ENCODE data around the gene GPR3.
"Not testable (repeated sequence)": the region's sequence is repeated elsewhere in the genome, so short reads cannot be mapped to it uniquely, and the experiment has no call there.

DNA sequence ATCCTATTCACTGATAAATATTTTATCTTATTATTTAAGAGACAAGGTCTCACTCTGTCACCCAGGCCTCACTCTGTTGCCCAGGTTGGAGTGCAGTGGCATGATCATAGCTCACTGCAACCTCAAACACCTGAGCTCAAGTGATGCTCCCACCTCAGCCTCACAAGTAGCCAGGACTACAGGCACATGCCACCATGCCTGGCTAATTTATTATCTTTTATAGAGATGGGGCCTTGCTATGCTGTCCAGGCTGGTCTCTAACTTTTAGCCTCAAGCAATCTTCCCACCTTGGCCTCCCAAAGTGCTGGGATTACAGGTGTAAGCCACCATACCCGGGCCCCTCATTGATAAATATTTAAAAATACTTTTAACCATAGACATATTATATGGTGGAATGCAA, 40.3 kb downstream of the GPR3 start:
- TF ChIP-seq, protein P1, sequence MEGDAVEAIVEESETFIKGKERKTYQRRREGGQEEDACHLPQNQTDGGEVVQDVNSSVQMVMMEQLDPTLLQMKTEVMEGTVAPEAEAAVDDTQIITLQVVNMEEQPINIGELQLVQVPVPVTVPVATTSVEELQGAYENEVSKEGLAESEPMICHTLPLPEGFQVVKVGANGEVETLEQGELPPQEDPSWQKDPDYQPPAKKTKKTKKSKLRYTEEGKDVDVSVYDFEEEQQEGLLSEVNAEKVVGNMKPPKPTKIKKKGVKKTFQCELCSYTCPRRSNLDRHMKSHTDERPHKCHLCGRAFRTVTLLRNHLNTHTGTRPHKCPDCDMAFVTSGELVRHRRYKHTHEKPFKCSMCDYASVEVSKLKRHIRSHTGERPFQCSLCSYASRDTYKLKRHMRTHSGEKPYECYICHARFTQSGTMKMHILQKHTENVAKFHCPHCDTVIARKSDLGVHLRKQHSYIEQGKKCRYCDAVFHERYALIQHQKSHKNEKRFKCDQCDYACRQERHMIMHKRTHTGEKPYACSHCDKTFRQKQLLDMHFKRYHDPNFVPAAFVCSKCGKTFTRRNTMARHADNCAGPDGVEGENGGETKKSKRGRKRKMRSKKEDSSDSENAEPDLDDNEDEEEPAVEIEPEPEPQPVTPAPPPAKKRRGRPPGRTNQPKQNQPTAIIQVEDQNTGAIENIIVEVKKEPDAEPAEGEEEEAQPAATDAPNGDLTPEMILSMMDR (conservative IDR thresholded peaks at IDR 0.05), result not testable (repeated sequence)
- TF ChIP-seq EZH2 (IDR thresholded peaks at IDR 0.05; ENCODE audit: low read depth), result not testable (repeated sequence)
